HEK293 (cell line): ENCODE results near the gene RPL31.

ENCODE experiments used
- SP2 ChIP-seq: fragments of 450-650 bp; formaldehyde crosslinking; IDR thresholded peaks from 2 replicates; pipeline ENCODE4 v1.5.1; 2016; ENCODE audit warnings: missing biosample characterization, missing genetic modification characterization
- ZBTB1 ChIP-seq: fragments of 450-650 bp; formaldehyde crosslinking; IDR thresholded peaks from 2 replicates; pipeline ENCODE4 v1.5.1; 2016; ENCODE audit warnings: missing biosample characterization, missing genetic modification characterization
- ZNF24 ChIP-seq: fragments of 450-650 bp; formaldehyde crosslinking; IDR thresholded peaks from 2 replicates; pipeline ENCODE4 v1.5.1; 2016; ENCODE audit warnings: missing biosample characterization, missing genetic modification characterization
- ZNF501 ChIP-seq: fragments of 450-650 bp; formaldehyde crosslinking; IDR thresholded peaks from 2 replicates; pipeline ENCODE4 v1.5.1; 2016; ENCODE audit warnings: missing biosample characterization, missing genetic modification characterization
- TF ChIP-seq, protein P1 (sequence below): fragments of 450-650 bp; formaldehyde crosslinking; IDR thresholded peaks from 2 replicates; pipeline ENCODE4 v1.5.1; 2016; ENCODE audit warnings: missing biosample characterization, missing genetic modification characterization, borderline replicate concordance
- TF ChIP-seq, protein P2 (sequence below): fragments of 450-650 bp; formaldehyde crosslinking; IDR thresholded peaks from 2 replicates; pipeline ENCODE4 v1.5.1; 2016; ENCODE audit warnings: missing biosample characterization, missing genetic modification characterization

DNA sequence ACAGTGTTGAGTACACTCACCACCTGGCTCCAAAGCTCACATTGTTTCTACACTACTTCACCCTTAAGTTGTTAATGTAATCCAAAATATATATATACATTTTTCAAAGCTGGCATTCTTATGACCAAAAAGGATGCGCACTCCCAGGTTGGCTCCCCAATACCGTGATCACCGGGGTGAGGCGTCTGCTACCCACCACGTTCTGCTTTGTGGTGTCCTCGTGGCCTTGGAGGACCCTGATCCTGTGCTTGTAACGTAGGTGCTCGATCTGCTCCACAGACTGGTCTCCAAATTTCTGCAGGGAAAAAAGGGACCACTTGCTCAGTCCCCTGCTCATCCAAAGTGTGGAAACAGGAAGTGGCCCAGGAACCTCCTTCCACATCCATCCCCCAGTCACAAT lies 25.8 kb downstream of the RPL31 start:
- TF ChIP-seq SP2 (no peak), ZNF501 (tag by site-specific recombination) (no peak), ZBTB1 (no peak), ZNF24 (no peak)
- TF ChIP-seq, protein P1, sequence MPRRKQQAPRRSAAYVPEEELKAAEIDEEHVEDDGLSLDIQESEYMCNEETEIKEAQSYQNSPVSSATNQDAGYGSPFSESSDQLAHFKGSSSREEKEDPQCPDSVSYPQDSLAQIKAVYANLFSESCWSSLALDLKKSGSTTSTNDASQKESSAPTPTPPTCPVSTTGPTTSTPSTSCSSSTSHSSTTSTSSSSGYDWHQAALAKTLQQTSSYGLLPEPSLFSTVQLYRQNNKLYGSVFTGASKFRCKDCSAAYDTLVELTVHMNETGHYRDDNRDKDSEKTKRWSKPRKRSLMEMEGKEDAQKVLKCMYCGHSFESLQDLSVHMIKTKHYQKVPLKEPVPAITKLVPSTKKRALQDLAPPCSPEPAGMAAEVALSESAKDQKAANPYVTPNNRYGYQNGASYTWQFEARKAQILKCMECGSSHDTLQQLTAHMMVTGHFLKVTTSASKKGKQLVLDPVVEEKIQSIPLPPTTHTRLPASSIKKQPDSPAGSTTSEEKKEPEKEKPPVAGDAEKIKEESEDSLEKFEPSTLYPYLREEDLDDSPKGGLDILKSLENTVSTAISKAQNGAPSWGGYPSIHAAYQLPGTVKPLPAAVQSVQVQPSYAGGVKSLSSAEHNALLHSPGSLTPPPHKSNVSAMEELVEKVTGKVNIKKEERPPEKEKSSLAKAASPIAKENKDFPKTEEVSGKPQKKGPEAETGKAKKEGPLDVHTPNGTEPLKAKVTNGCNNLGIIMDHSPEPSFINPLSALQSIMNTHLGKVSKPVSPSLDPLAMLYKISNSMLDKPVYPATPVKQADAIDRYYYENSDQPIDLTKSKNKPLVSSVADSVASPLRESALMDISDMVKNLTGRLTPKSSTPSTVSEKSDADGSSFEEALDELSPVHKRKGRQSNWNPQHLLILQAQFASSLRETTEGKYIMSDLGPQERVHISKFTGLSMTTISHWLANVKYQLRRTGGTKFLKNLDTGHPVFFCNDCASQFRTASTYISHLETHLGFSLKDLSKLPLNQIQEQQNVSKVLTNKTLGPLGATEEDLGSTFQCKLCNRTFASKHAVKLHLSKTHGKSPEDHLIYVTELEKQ = no peak
- TF ChIP-seq, protein P2, sequence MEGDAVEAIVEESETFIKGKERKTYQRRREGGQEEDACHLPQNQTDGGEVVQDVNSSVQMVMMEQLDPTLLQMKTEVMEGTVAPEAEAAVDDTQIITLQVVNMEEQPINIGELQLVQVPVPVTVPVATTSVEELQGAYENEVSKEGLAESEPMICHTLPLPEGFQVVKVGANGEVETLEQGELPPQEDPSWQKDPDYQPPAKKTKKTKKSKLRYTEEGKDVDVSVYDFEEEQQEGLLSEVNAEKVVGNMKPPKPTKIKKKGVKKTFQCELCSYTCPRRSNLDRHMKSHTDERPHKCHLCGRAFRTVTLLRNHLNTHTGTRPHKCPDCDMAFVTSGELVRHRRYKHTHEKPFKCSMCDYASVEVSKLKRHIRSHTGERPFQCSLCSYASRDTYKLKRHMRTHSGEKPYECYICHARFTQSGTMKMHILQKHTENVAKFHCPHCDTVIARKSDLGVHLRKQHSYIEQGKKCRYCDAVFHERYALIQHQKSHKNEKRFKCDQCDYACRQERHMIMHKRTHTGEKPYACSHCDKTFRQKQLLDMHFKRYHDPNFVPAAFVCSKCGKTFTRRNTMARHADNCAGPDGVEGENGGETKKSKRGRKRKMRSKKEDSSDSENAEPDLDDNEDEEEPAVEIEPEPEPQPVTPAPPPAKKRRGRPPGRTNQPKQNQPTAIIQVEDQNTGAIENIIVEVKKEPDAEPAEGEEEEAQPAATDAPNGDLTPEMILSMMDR = no peak
